Heart left ventricle (tissue), 16 donors: ENCODE results near the gene NEK7. TPM values are rescaled to one million over a fixed set of nuclear protein-coding genes. Genes with fewer than 3 reads are reported as not detected.

Experiments used
- ATAC-seq, 4 donors: fragments of 200-7000 bp; cut with Tn5 transposase; one replicate each; pipeline ENCODE4 v1.9.1; 2020 to 2022; ENCODE audit warnings: moderate library complexity in 4 of 4, mild to moderate bottlenecking in 3 of 4, moderate number of reproducible peaks in 1 of 4
- DNase-seq, 5 donors: peaks; one replicate each; pipeline ENCODE4 v3.0.0-alpha.2; 2020
- H3K27ac ChIP-seq, 12 donors: fragments of 200-600 bp; sonication (generic) in 4 of 12; one replicate each; pipeline versions ENCODE4 v1.5.0 to v1.8.0; 2016 to 2022; ENCODE audit warnings: mild to moderate bottlenecking in 2 of 12
- H3K27me3 ChIP-seq, 9 donors: fragments of 200-600 bp; sonication (generic) in 2 of 9; one replicate each; pipeline versions ENCODE4 v1.5.1 to v1.8.0; 2016 to 2022; ENCODE audit warnings: mild to moderate bottlenecking in 3 of 9
- H3K36me3 ChIP-seq, 9 donors: fragments of 200-600 bp; sonication (generic) in 2 of 9; one replicate each; pipeline versions ENCODE4 v1.5.0 to v1.8.0; 2018 to 2022; ENCODE audit warnings: mild to moderate bottlenecking in 2 of 9
- H3K4me1 ChIP-seq, 12 donors: fragments of 200-600 bp; sonication (generic) in 4 of 12; one replicate each; pipeline versions ENCODE4 v1.5.0 to v1.8.0; 2016 to 2022; ENCODE audit warnings: mild to moderate bottlenecking in 3 of 12
- H3K4me3 ChIP-seq, 12 donors: fragments of 200-600 bp; sonication (generic) in 4 of 12; one replicate each; pipeline versions ENCODE4 v1.5.0 to v1.8.0; 2017 to 2022; ENCODE audit warnings: mild to moderate bottlenecking in 9 of 12, moderate library complexity in 4 of 12
- H3K9me3 ChIP-seq, 12 donors: fragments of 200-600 bp; sonication (generic) in 4 of 12; one replicate each; pipeline versions ENCODE4 v1.5.0 to v1.8.0; 2016 to 2022; ENCODE audit warnings: mild to moderate bottlenecking in 1 of 12
- POLR2A ChIP-seq, 2 donors: fragments of 450-650 bp; IDR thresholded peaks; one replicate each; pipeline ENCODE4 v1.6.1; 2017; ENCODE audit warnings: antibody characterized with exemption in 2 of 2, mild to moderate bottlenecking in 2 of 2, moderate library complexity in 2 of 2
- WGBS, 4 donors: extraction: QIAGEN DNeasy Blood & Tissue Kit in 2 of 4; methylation state at CpG; one replicate each; pipeline versions ENCODE4 v1.1.5 to v1.1.7; 2013 to 2018; 5-methylcytosine and 5-hydroxymethylcytosine counted together
- intact Hi-C, 10 donors: fragments of 100-400 bp; cut with DNase I; formaldehyde crosslinking; loops; one replicate each; pipeline versions ENCODE4 v1.11.1 to v1.14.2; 2022
- polyA plus RNA-seq, 2 donors: library from polyadenylated mRNA; stranded (reverse); fragments of 200-250 nt; gene quantifications; one replicate each; pipeline ENCODE4 v1.2.3, GENCODE V29; 2013
- total RNA-seq, 9 donors: library from RNA; depleted of rRNA in 2 of 9; stranded (reverse); fragments of >200 nt in 2 of 9; fragmentation: NEBNext Ultra II Directional in 3 of 9; extraction: Animal tissue kit (Norgen Biotek cat#: 25700) in 3 of 9; gene quantifications; one replicate each; pipeline versions ENCODE4 v1.1.0 to v1.2.4, GENCODE V29; 2016 to 2023
- TF ChIP-seq, protein P1 (sequence below), 12 donors: fragments of 200-600 bp; sonication (generic) in 4 of 12; IDR thresholded peaks; one replicate each; pipeline versions ENCODE4 v1.5.0 to v1.8.0; 2018 to 2022; ENCODE audit warnings: antibody characterized with exemption in 12 of 12, mild to moderate bottlenecking in 5 of 12
- donor health status: ischemic (EF 13 %, LVEDD 7.1; RV severe dilation, severe dysfunction).
- donor health status: healthy with polysubstance abuse.
- donor health status: DM: no; HTN: yes; CAD: no.
- donor health status: DM: no; HTN: no; CAD: no.
- donor health status: ischemic (EF 25% LVEDD 6.9; RV normal size, moderate dysfunction).
- donor health status: ischemic (EF 25% LVEDD 5.7; RV mildly dilated, moderate dysfunction).
- donor health status: healthy.
- donor health status: DM: yes; HTN: yes; CAD: no.
- donor health status: ischemic (EF 35%, LVEDD 5.7; RV mildly dilated, moderate dysfunction).
- donor health status: nonischemic (EF 11% LVEDD 7.7; RV severe dilation, severe dysfunction).
- donor health status: DM: yes; HTN: yes; CAD: no.
- donor health status: PGD.
- donor health status: ischemic (EF 29% LVEDD 5.4; RV normal size, mild dysfunction).
- donor health status: nonischemic (EF 23%, LVEDD 6.1; RV moderate dilation, normal function).

NEK7 gene
- total and polyA plus RNA-seq, 11 donors: 57.5 to 499 (median 235) TPM

- Histone ChIP-seq H3K36me3 (peaks cover 0 to 20% (median 7%) of the 10 kb centered on the region in 9 donors), H3K9me3 (no peaks in the 10 kb centered on the region), H3K27ac (no peak overlapping the region), H3K27me3 (no peaks in the 10 kb centered on the region), H3K4me3 (no peak overlapping the region), H3K4me1 (peaks cover 0 to 36% (median 12%) of the 10 kb centered on the region in 12 donors)
- intact Hi-C loops: loop anchor here in 1 of 10 donors (5.0 kb wide), 1 partner anchor 81 kb away; no protein-coding TSS in a partner anchor
- WGBS, 4 donors: 59 to 71% (median 62%) methylated on average over 4 of the region's 4 CpGs
- TF ChIP-seq POLR2A (IDR thresholded peaks at IDR 0.05): no peak
- TF ChIP-seq, protein P1, sequence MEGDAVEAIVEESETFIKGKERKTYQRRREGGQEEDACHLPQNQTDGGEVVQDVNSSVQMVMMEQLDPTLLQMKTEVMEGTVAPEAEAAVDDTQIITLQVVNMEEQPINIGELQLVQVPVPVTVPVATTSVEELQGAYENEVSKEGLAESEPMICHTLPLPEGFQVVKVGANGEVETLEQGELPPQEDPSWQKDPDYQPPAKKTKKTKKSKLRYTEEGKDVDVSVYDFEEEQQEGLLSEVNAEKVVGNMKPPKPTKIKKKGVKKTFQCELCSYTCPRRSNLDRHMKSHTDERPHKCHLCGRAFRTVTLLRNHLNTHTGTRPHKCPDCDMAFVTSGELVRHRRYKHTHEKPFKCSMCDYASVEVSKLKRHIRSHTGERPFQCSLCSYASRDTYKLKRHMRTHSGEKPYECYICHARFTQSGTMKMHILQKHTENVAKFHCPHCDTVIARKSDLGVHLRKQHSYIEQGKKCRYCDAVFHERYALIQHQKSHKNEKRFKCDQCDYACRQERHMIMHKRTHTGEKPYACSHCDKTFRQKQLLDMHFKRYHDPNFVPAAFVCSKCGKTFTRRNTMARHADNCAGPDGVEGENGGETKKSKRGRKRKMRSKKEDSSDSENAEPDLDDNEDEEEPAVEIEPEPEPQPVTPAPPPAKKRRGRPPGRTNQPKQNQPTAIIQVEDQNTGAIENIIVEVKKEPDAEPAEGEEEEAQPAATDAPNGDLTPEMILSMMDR (IDR thresholded peaks at IDR 0.05): no peak
- no peak for ATAC-seq
- DNase-seq: no peak
Observed at GRCh38 chr1:198287916-198288315, 131.1 kb downstream of the NEK7 start.

DNA sequence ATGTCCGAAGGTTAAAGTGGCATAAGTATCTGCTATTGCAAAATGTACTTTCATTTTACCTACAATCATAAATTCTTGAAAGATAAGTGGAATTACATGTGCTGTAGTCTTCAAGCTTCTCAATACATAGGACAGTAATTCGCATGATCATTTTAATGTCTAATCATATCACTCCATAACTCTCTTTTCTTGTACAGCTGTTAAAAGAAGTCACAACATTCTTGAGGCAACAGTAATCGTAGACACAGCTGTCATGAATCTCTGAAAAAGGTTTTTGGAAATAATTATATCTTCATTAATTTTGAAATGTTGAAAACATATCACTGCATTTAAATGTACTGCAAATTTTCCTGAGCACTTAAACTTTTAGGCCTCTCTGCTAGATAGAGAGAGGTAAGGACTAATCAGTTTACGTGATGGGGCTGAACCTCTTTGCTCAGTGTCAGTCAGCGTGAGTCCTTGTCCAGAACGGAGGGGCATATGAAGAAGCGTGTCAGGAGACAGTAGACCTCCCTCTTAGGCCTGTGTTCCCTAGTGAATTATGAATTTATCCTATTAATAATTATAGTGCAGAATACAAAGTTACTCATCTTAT lies 133.4 kb downstream of the NEK7 start:
- Histone ChIP-seq H3K9me3 (no peaks in the 10 kb centered on the region), H3K4me3 (no peak overlapping the region), H3K36me3 (peaks cover 0 to 29% (median 18%) of the 10 kb centered on the region in 9 donors), H3K27me3 (no peaks in the 10 kb centered on the region), H3K27ac (peak overlapping the region in 4 of 12 donors; percentile 1 to 17 (median 8)), H3K4me1 (peaks cover 0 to 36% (median 9%) of the 10 kb centered on the region in 12 donors)
- TF ChIP-seq, protein P1 (IDR thresholded peaks at IDR 0.05): no peak
- TF ChIP-seq POLR2A (IDR thresholded peaks at IDR 0.05): no peak
- DNase-seq (no peak), ATAC-seq (peak in 3 of 4 donors; percentile 34 to 53 (median 45))
- intact Hi-C loops: loop anchor here in 2 of 10 donors (10.0 kb wide), 2 partner anchors 135 to 205 kb away; partner anchors contain the start of gene NEK7 (in 2 of the 2)
- WGBS, 4 donors: 67 to 75% (median 71%) methylated on average over 7 of the region's 7 CpGs

- no peak overlapping the region for H3K27ac ChIP-seq
- H3K4me1 ChIP-seq: peaks cover 0 to 38% (median 9%) of the 10 kb centered on the region in 12 donors
- no peaks in the 10 kb centered on the region for H3K9me3 ChIP-seq
- no peak for DNase-seq
- intact Hi-C loops: loop anchor here in 2 of 10 donors (10.0 kb wide), 2 partner anchors 136 to 206 kb away; partner anchors contain the start of gene NEK7 (in 2 of the 2)
- H3K4me3 ChIP-seq: no peak overlapping the region
- peaks cover 0 to 34% (median 17%) of the 10 kb centered on the region in 9 donors for H3K36me3 ChIP-seq
- TF ChIP-seq, protein P1 (IDR thresholded peaks at IDR 0.05): peak in 1 of 12 donors; percentile 8
- TF ChIP-seq POLR2A (IDR thresholded peaks at IDR 0.05): no peak
- peak in 2 of 4 donors; percentile 33 to 47 for ATAC-seq
- no peaks in the 10 kb centered on the region for H3K27me3 ChIP-seq
Observed at GRCh38 chr1:198291036-198291435, 134.2 kb downstream of the NEK7 start.

DNA sequence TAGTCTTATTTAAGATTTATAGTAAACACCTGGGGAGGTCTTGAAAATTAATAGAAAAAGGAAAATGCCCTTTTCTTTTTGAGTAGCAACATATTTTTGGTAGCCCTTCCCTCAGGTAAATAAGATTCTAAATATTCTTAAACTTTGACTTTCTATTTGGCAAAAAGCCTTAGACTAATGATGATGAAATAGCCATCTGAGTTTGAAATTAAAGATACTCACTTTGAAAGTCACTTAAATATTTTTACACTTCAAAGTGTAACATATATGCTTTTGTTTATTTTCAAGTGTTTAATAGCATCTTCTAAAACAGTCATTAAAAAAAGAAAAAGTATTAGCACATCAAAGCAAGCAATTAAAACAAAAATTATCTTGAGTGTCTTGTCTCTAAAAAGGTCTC lies 135.1 kb downstream of the NEK7 start:
- DNase-seq (no peak), ATAC-seq (no peak)
- no peak overlapping the region for H3K27ac ChIP-seq
- H3K4me1 ChIP-seq: peaks cover 0 to 41% (median 14%) of the 10 kb centered on the region in 12 donors
- peaks cover 0 to 39% (median 11%) of the 10 kb centered on the region in 9 donors for H3K36me3 ChIP-seq
- H3K9me3 ChIP-seq: no peaks in the 10 kb centered on the region
- H3K27me3 ChIP-seq: no peaks in the 10 kb centered on the region
- TF ChIP-seq, protein P1 (IDR thresholded peaks at IDR 0.05): no peak
- TF ChIP-seq POLR2A (IDR thresholded peaks at IDR 0.05): no peak
- H3K4me3 ChIP-seq: no peak overlapping the region
- intact Hi-C loops: loop anchor here in 2 of 10 donors (10.0 kb wide), 2 partner anchors 137 to 207 kb away; partner anchors contain the start of gene NEK7 (in 2 of the 2)
